ENCODE data around the gene DIO3.

Gene DIO3

DNA sequence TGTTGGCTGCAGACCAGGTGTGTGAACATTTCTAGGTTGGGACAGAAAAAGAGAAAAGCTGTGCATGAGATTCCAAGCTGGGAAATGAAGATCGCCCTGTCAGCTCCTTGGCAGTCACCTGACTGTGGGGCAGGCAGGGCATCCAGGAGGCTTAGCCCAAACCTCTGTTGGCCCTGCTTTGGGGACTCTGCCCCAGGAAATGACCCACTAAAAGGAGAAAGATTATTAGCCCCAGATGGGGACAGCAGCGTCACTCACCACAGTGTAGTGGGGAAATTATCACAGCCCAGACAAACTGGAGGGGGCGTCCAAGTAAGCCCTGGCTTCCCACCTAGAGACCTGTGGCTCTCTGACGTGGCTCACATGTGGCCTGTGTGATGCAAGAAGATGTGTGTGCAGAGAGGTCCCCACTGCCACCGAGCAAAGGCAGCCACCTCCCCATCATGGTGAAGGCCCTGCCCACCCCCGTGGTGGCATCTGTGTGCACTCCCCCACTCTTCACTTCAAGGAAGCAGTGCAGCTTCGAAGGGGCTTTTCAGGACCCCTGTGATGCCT, 39.1 kb downstream of the DIO3 start:
- no peak for DNase-seq

DNA sequence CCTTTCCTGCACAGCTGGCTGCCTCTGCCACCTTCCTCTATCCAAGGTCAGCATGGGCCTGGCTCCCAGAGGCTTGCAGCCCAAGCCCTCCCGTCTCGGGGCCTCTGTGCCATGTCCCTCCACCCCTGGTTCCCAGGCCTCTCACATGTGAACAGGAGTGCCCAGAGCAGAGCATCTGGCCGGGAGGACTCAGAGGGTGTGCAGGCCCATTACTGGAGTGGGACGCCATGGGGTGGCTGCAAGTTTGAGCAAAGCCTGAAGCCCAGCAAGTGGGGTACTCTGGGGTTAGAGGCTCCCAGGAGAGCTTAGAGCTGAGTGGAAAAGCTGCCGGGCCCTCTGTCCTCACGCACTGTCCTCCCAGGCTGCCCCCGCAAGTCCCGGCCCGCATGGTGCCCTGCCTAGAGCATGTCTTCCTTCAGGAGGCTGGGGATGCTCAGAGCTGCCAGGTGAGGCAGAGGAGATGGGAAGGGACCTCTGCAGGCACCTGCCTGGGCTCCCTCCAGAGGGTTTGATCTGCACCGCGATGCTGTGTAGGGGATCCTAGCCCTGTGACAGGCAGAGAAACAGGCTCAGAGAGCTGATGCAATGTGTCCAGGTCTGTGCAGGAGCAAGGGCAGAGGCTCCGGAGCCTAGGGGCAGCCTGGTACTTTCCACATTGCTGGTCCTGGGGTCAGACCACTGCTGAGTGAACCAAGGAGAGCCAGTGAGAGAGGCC, 39.8 kb downstream of the DIO3 start:
- no peak for DNase-seq

DNA sequence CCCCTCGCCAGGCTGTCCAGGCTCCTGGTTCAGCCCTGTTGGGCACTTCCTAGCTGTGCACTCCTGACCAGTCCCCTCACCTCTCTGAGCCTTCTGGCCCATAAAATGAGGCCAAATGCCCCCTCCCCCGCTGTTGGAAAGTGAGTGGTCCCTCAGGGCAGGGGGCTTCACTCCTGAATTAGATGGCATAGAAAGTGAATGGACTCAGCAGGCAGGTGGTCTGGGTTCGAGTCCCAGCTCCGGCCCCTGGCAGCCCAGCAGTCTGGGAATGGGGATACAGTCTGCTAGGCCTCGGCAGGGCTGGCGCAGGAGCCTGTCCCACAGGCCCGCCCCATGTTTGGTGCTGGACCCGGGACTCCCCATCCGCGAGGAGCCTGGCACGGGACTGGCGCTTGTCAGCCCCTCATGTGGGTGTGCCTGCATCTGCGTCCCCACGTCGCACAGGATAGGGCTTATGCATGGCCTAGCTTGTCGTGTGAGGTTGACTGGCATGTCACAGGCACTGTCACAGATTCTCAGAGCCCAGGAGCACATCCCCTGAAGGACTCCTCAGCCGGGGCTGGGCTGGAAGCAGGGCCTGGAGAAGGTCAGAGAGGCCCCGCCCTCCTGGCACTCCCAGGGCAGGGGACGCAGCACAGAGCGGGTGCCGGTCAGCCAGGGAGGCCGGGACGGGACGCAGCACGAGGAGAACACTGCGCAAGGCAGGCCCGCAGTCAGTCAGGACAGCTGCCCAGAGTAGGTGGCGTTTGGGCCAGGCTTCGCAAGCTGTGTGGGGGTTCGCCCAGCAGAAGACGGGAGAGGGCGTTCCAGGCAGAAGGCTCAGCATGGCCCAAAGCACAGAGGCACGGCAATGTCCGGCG, 40.5 kb downstream of the DIO3 start:
- DNase-seq: no peak

DNA sequence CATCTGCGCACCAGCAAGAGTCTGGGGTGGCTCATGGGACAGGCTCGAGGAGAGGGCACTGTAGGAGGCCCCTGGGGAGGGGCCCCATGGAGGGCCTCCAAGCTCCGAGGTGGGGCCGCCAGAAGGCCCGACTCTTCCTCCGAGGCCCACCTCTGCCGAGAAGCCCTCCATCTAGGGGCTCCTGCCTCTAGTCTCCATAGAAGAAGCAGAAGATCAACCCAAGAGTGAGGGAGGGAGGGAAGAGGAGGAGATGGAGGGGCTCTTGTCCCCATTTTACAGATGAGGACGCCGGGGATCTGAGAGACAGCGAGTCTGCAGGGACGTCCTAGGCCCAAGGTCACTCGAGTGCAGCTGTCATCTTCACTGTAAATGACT, 41.2 kb downstream of the DIO3 start:
- no peak for DNase-seq

DNA sequence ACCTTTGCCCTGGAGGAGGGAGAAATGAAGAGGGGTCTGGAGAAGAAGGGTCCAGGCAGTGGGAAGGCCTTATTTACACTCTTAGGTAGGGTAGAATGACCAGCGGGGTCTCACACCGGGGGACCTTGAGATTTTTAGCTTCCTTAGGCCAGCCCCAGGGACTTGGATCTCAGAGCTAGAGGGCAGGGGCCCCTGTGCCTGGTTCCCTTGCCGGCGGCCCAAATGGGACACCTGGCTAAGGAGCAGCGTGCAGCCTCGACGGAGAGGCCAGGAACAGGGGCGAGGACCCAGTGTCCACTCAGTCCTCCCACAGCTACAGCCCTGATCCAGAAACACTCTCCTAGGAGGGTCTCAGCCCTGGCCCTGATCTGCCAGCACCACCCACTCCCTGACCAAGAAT, 41.8 kb downstream of the DIO3 start:
- no peak for DNase-seq

DNA sequence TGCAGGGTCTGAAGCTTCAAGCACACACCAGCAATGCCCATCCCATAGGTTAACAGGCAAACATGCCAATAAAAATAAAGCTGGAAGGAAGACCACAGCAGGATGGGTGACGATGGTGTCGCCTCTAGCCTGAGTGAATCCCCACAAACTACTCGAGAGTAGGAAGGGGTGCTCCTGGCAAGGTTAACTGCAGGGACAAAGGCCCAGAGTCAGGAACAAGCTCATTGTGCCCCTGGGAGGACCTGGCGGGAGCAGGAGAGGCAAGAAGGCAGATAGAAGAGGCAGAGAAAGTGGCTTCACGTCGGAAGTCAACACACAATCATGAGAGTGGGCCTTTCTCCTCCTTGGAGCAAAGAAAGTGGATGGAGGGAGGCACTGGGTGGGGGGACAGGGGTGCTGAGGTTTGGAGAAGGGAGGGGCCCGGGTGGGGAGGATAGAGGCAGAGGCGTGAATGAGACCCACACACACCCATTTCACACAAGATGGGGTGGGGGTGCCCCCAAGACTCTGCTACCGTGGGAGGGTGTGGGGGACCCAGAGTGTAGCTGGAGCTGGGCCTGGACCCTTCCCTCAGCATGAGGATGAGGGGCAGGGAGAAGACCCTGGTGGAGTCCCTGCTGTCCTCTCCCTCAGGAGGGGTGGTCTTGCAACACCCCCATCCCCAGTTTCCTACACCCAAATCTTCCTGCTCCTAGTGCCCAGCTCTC, 43.1 kb downstream of the DIO3 start:
- DNase-seq: no peak

DNA sequence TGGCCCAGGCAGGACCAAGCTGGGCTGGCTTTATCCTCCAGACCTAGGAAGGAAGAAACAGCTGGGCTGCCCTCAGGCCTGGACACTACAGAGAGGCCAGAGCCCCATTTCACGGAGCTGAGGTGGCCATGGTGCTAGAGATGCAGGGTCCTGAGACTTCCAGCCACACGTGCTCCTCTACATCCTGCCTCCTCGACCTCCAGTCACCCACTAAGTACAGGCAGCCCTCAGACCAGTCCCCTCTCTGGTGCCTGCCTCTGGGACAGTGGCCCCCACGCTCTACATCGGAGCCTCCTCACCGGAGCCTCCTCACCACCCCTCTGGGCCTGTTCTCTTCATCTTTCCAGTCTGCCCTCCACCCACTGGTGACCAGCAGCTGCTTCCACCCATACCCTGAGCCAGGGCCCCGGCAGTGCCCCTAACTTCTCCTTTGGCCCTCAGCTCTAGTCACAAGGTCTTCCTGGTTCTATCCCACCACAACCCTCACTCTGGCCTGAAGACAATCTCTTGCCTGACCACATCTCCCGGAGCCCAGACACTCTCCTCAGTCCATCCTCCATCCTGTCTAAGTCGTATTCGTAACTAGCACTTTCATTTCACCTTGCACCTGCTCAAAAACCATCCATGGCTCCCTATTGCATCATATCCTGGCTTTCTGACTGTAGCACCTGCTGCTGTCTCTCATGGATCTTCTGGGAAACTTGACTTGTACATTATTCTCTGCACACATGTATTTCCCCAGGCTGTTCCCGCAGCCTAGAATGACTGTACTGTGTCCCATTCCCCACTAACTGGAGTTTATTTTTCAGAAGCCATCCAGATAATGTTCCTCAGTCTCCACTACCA, 43.9 kb downstream of the DIO3 start:
- no peak for DNase-seq

DNA sequence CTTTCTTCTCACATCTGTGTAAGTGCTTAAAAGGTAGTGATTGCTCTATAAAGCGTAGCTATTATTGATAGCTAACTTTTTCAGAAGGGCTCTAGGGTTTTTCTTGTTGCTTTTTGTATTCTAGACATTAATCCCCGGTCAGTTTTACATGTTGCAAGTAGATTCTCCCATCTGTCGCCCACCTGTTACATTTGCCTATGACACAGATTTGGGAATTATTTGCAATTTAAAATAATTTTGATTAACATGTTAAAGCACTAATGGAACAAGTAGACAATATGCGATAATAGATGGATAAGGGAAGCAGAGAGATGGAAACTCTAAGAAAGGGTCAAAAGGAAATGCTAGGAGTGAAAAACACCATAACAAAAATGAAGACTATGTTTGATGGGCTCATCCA, 44.5 kb downstream of the DIO3 start:
- DNase-seq: no peak

All from stimulated activated naive CD4-positive, alpha-beta T cell treated with Interleukin-2 at 50 U/mL for 16 hours (primary cell).